K562 (cell line): ENCODE measurements around the gene NEDD9.

Source experiments
- CTCF ChIP-seq, 3 experiments: IDR thresholded peaks in 2 of 3; conservative IDR thresholded peaks in 1 of 3; 2 replicates each; pipeline ENCODE4 v1.5.1; 2011 to 2012; ENCODE audit warnings: low read length in 3 of 3, mild to moderate bottlenecking in 3 of 3, control low read depth in 2 of 3, improper control_type of control experiment in 1 of 3, inconsistent platforms in 1 of 3, low read depth in 1 of 3, mixed read lengths in 1 of 3, moderate library complexity in 1 of 3; ENCODE audit not compliant: insufficient read depth in 2 of 3
- MAFK ChIP-seq: IDR thresholded peaks from 2 replicates; pipeline ENCODE4 v1.6.1; 2011; ENCODE audit warnings: low read length, improper control_type of control experiment
- MED1 ChIP-seq: sonication (generic); formaldehyde crosslinking; IDR thresholded peaks from 2 replicates; pipeline ENCODE4 v1.8.1; 2023; ENCODE audit warnings: missing genetic modification reagents, borderline replicate concordance
- PBX2 ChIP-seq, 2 experiments: IDR thresholded peaks in 1 of 2; conservative IDR thresholded peaks in 1 of 2; 2 replicates each; pipeline ENCODE4 v1.6.1; 2016; ENCODE audit warnings: low read depth in 2 of 2, mild to moderate bottlenecking in 1 of 2, missing compliant biosample characterization in 1 of 2, missing genetic modification characterization in 1 of 2, moderate library complexity in 1 of 2
- RNF2 ChIP-seq: sonication (generic); IDR thresholded peaks from 2 replicates; pipeline ENCODE4 v1.6.1; 2016

GRCh38 chr6:11174242-11174611 is 58.2 kb downstream of the NEDD9 start:
- TF ChIP-seq CTCF (IDR thresholded peaks at IDR 0.05 in 2 of 3, conservative IDR thresholded peaks at IDR 0.05 in 1 of 3; ENCODE audit: insufficient read depth in 2 of 3, low read depth in 1 of 3, low read length in 3 of 3) = no peak
- TF ChIP-seq RNF2 = no peak
- no peak for TF ChIP-seq MAFK
- TF ChIP-seq MED1 (CRISPR knock-in tag) = no peak
- TF ChIP-seq PBX2 (CRISPR knock-in tag; IDR thresholded peaks at IDR 0.05; ENCODE audit: low read depth) = no peak
- no peak for TF ChIP-seq PBX2 (tag; conservative IDR thresholded peaks at IDR 0.05; ENCODE audit: low read depth)
